PC-9 (cell line): Measurements from ENCODE around the gene FGFR2. TPM values are rescaled to one million over a fixed set of nuclear protein-coding genes. Genes with fewer than 3 reads are reported as not detected.

ENCODE experiments used
- BruUV-seq: library from RNA; stranded (reverse); fragments of 400-500 nt; replicated peaks from 2 replicates; lab custom pipeline; 2021; lab: Mats Ljungman, UMichigan
- CTCF ChIA-PET: fragments of 300-600 bp; sonication (Branson Sonifier 250); formaldehyde crosslinking; loops from one replicate; lab custom pipeline; 2022; ENCODE audit warnings: antibody characterized with exemption; lab: Charles Lee
- POLR2A ChIA-PET: fragments of 300-600 bp; sonication (Branson Sonifier 250); formaldehyde crosslinking; loops from one replicate; lab custom pipeline; 2022; ENCODE audit warnings: antibody characterized with exemption; ENCODE audit not compliant: unreplicated experiment; lab: Charles Lee
- DNase-seq, 2 experiments: peaks; one replicate each; pipeline versions ENCODE4 v3.0.0 to v3.0.0-alpha.2; 2015 to 2022; ENCODE audit warnings: mixed read lengths in 1 of 2
- H2AFZ ChIP-seq: fragments of 200-600 bp; sonication (generic); 2 replicates; pipeline ENCODE4 v1.8.1; 2017; ENCODE audit warnings: antibody characterized with exemption
- H3F3A ChIP-seq: fragments of 200-600 bp; sonication (generic); 2 replicates; pipeline ENCODE4 v1.8.1; 2017; ENCODE audit warnings: antibody characterized with exemption, mild to moderate bottlenecking, low read depth; ENCODE audit not compliant: insufficient read depth
- H3K27ac ChIP-seq: fragments of 200-600 bp; sonication (generic); 2 replicates; pipeline ENCODE4 v1.6.1; 2016; ENCODE audit warnings: mixed run types
- H3K27me3 ChIP-seq: fragments of 200-600 bp; sonication (generic); 2 replicates; pipeline ENCODE4 v1.6.1; 2016; ENCODE audit warnings: low read depth, mixed run types; ENCODE audit not compliant: insufficient read depth
- H3K36me3 ChIP-seq: fragments of 200-600 bp; sonication (generic); 2 replicates; pipeline ENCODE4 v1.6.1; 2016; ENCODE audit warnings: low read depth, mixed run types
- H3K4me1 ChIP-seq: fragments of 200-600 bp; sonication (generic); replicated peaks from 2 replicates; pipeline ENCODE4 v1.6.1; 2016; ENCODE audit warnings: mixed run types; ENCODE audit not compliant: insufficient read depth
- H3K4me2 ChIP-seq: fragments of 200-600 bp; sonication (generic); 2 replicates; pipeline ENCODE4 v1.6.1; 2017; ENCODE audit warnings: mixed run types
- H3K4me3 ChIP-seq: fragments of 200-600 bp; sonication (generic); 2 replicates; pipeline ENCODE4 v1.6.1; 2016; ENCODE audit warnings: mixed run types
- H3K79me2 ChIP-seq: fragments of 200-600 bp; sonication (generic); 2 replicates; pipeline ENCODE4 v1.6.1; 2017; ENCODE audit warnings: low read depth, mixed run types
- H3K9me2 ChIP-seq: fragments of 200-600 bp; sonication (generic); 2 replicates; pipeline ENCODE4 v1.8.1; 2017; ENCODE audit warnings: mild to moderate bottlenecking; ENCODE audit not compliant: insufficient read depth
- H3K9me3 ChIP-seq: fragments of 200-600 bp; sonication (generic); 2 replicates; pipeline ENCODE4 v1.8.1; 2016; ENCODE audit warnings: low read depth; ENCODE audit not compliant: insufficient read depth
- H4K20me1 ChIP-seq: fragments of 200-600 bp; sonication (generic); 2 replicates; pipeline ENCODE4 v1.8.1; 2017; ENCODE audit not compliant: insufficient read depth
- CTCF ChIP-seq: fragments of 200-600 bp; sonication (generic); conservative IDR thresholded peaks from 2 replicates; pipeline ENCODE4 v1.6.1; 2017; ENCODE audit warnings: mixed run types, antibody characterized with exemption, mild to moderate bottlenecking, moderate library complexity
- EZH2 ChIP-seq: fragments of 200-600 bp; sonication (generic); IDR thresholded peaks from 2 replicates; pipeline ENCODE4 v1.8.0; 2017; ENCODE audit warnings: antibody characterized with exemption, low read depth
- intact Hi-C: fragments of 100-400 bp; cut with micrococcal nuclease; formaldehyde crosslinking; loops from one replicate; pipeline ENCODE4 v1.10.0; 2022; ENCODE audit not compliant: unreplicated experiment
- total RNA-seq: library from RNA; stranded (reverse); gene quantifications from 2 replicates; pipeline ENCODE4 v1.2.3, GENCODE V29; 2021

The FGFR2 gene
- total RNA-seq, 1 experiment from 2014 or later = not detected

- intact Hi-C loops = no loop called here
- H3K27ac ChIP-seq = no peak overlapping the region
- ChIA-PET POLR2A (no interaction called here), CTCF (no interaction called here)
- no peaks in the 10 kb centered on the region for H3F3A ChIP-seq
- no peaks in the 10 kb centered on the region for H3K36me3 ChIP-seq
- H3K27me3 ChIP-seq = peaks cover 35% of the 10 kb centered on the region
- TF ChIP-seq CTCF (no peak), EZH2 (no peak)
- H3K4me1 ChIP-seq = no peaks in the 10 kb centered on the region
- no peaks in the 10 kb centered on the region for H4K20me1 ChIP-seq
- H3K79me2 ChIP-seq = no peaks in the 10 kb centered on the region
- H3K9me2 ChIP-seq = no peaks in the 10 kb centered on the region
- H3K4me3 ChIP-seq = no peak overlapping the region
- no TSS peak for BruUV-seq
- no peak for DNase-seq
- H3K4me2 ChIP-seq = no peak overlapping the region
- no peaks in the 10 kb centered on the region for H3K9me3 ChIP-seq
- no peak overlapping the region for H2AFZ ChIP-seq
These were observed 117.1 kb downstream of the FGFR2 start for GRCh38 chr10:121481180-121481579.

DNA sequence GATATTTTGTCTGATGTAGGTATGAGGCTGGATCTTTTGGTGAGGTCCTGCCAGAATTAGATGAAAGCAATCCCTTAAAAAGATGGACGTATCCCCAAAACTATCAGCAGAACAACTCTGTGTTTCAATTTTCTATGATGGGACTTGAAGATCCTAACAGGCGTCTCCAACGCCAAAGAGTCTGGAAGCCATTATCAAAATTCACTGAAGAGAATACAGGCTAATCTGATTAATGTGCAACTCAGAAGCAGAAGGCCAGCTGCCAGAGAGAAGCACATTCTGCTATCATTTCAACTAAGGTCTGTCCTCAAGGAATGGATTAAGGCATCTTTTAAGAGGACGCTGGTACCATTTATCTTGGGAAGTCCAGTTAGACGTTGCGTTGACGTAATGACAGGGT, 119.7 kb downstream of the FGFR2 start:
- Histone ChIP-seq H3K4me2 (no peak overlapping the region), H3K27ac (no peak overlapping the region), H3K9me3 (no peaks in the 10 kb centered on the region), H3K27me3 (peaks cover 16% of the 10 kb centered on the region), H3K36me3 (no peaks in the 10 kb centered on the region), H3K4me1 (no peaks in the 10 kb centered on the region), H4K20me1 (no peaks in the 10 kb centered on the region), H3K4me3 (no peak overlapping the region), H2AFZ (no peak overlapping the region), H3F3A (no peaks in the 10 kb centered on the region), H3K79me2 (no peaks in the 10 kb centered on the region), H3K9me2 (no peaks in the 10 kb centered on the region)
- TF ChIP-seq CTCF (no peak), EZH2 (no peak)
- ChIA-PET CTCF (no interaction called here), POLR2A (no interaction called here)
- no peak for DNase-seq
- intact Hi-C loops = no loop called here
- no TSS peak for BruUV-seq

DNA sequence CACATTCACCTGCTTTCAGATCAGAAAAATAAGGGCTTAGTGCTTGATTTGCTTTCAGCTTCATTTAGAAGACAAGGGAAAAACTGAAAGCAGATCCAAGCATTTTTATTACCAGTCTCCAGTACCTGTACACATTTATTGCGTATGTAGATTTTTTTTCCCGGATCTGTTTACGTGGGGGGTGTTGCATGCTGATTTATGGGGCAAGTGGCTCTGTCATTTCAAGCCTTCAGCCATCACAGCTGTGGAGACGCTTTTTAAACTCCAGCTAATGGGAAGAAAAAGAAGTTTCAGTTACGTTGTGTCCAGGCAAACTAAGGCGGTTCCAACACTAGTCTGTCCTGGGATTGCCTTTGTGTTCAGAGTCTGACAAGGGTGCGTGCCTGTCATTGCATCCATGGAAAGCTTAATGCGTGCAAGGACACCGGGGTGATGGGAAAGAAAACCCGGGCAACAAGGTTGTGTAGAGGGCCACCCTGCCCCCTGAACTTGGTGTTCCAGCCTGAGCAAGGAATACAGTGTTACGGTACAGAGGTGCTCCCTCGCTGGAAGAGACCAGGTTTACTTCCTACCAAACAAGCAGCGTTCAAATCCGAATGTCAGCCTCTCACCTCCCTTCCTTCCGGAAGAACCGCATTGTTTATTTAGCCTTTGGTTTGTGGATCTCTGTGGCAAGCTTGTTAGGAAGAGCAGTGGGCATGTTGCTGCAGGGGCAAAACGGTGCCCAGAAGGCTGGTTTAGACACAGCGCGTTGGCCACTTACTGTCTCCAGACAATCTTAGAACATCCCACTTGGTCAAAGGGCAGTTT, 128.2 kb downstream of the FGFR2 start:
- peaks cover 45% of the 10 kb centered on the region for H3K27me3 ChIP-seq
- H3F3A ChIP-seq = no peaks in the 10 kb centered on the region
- H3K4me2 ChIP-seq = no peak overlapping the region
- intact Hi-C loops = no loop called here
- no peaks in the 10 kb centered on the region for H3K9me2 ChIP-seq
- no peaks in the 10 kb centered on the region for H3K9me3 ChIP-seq
- H2AFZ ChIP-seq = no peak overlapping the region
- no peaks in the 10 kb centered on the region for H4K20me1 ChIP-seq
- H3K79me2 ChIP-seq = no peaks in the 10 kb centered on the region
- H3K4me1 ChIP-seq = no peaks in the 10 kb centered on the region
- BruUV-seq = no TSS peak
- no peak for TF ChIP-seq EZH2
- no peak for TF ChIP-seq CTCF
- ChIA-PET CTCF (no interaction called here), POLR2A (no interaction called here)
- H3K4me3 ChIP-seq = no peak overlapping the region
- H3K36me3 ChIP-seq = no peaks in the 10 kb centered on the region
- H3K27ac ChIP-seq = no peak overlapping the region
- DNase-seq = no peak
